HCT116 (cell line): ENCODE measurements around the gene RS1. TPM values are rescaled to one million over a fixed set of nuclear protein-coding genes. Genes with fewer than 3 reads are reported as not detected.

ENCODE experiments used
- ATAC-seq: fragments of 200-7000 bp; cut with Tn5 transposase; 2 replicates; pipeline ENCODE4 v1.9.1; 2020; ENCODE audit warnings: mild to moderate bottlenecking, moderate library complexity
- Bru-seq: library from RNA; stranded (reverse); fragments of 400-500 nt; gene quantifications from one replicate; lab custom pipeline; 2021; lab: Mats Ljungman, UMichigan
- BruChase-seq, 2 experiments: library from RNA; stranded (reverse); fragments of 400-500 nt; gene quantifications; one replicate each; lab custom pipeline; 2021; lab: Mats Ljungman, UMichigan
- BruUV-seq: library from RNA; stranded (reverse); fragments of 400-500 nt; replicated peaks from 2 replicates; lab custom pipeline; 2021; lab: Mats Ljungman, UMichigan
- CTCF ChIA-PET: fragments of 300-600 bp; sonication (Branson Sonifier 250); formaldehyde crosslinking; loops from one replicate; lab custom pipeline; 2021; ENCODE audit warnings: antibody characterized with exemption; lab: Charles Lee
- POLR2A ChIA-PET: fragments of 300-600, 350-600 bp; sonication (Branson Sonifier 250); formaldehyde crosslinking; loops from one replicate; lab custom pipeline; 2021; ENCODE audit warnings: antibody characterized with exemption; lab: Charles Lee
- RAD21 ChIA-PET, 2 experiments: fragments of 300-600 bp; sonication (Branson Sonifier 250); formaldehyde crosslinking; loops; one replicate each; lab custom pipeline; 2023; ENCODE audit warnings: low total read pairs in 2 of 2; ENCODE audit not compliant: uncharacterized antibody in 2 of 2, unreplicated experiment in 2 of 2, low non-redundant PET in 1 of 2; lab: Charles Lee
- DNase-seq: peaks from one replicate; pipeline ENCODE4 v3.0.0-alpha.2; 2010; ENCODE audit warnings: low read depth, low spot score
- H2AFZ ChIP-seq: fragments of 200-600 bp; shearing (Covaris generic), sonication (generic); 2 replicates; pipeline ENCODE4 v1.6.1; 2017; ENCODE audit warnings: low read depth, mixed run types, mixed read lengths, antibody characterized with exemption, low read length; ENCODE audit not compliant: poor library complexity, severe bottlenecking
- H3K27ac ChIP-seq: 2 replicates; pipeline ENCODE4 v1.5.1; 2012; ENCODE audit warnings: low read depth, low read length
- H3K27me3 ChIP-seq: fragments of 200-600 bp; sonication (generic); 2 replicates; pipeline ENCODE4 v1.6.1; 2016; ENCODE audit warnings: mixed run types, low read length, mixed read lengths; ENCODE audit not compliant: insufficient read depth
- H3K36me3 ChIP-seq, 2 experiments: fragments of 200-500 bp in 1 of 2; fragments of 200-600 bp in 1 of 2; sonication (Bioruptor generic) in 1 of 2; sonication (generic) in 1 of 2; 2 replicates each; pipeline versions ENCODE4 v1.5.1 to v1.6.1; 2014 to 2016; ENCODE audit warnings: low read length in 2 of 2, inconsistent platforms in 1 of 2, mixed read lengths in 1 of 2, mixed run types in 1 of 2; ENCODE audit not compliant: insufficient read depth in 2 of 2, control insufficient read depth in 1 of 2
- H3K4me1 ChIP-seq, 2 experiments: fragments of 200-600 bp in 1 of 2; sonication (generic) in 1 of 2; 2 replicates each; pipeline versions ENCODE4 v1.5.1 to v1.6.1; 2012 to 2017; ENCODE audit warnings: low read length in 2 of 2, inconsistent platforms in 1 of 2, mild to moderate bottlenecking in 1 of 2, mixed read lengths in 1 of 2, mixed run types in 1 of 2, moderate library complexity in 1 of 2; ENCODE audit not compliant: insufficient read depth in 2 of 2, control insufficient read depth in 1 of 2
- H3K4me2 ChIP-seq: fragments of 200-600 bp; sonication (generic); 2 replicates; pipeline ENCODE4 v1.6.1; 2017; ENCODE audit warnings: mixed run types, low read length, mixed read lengths
- H3K4me3 ChIP-seq, 2 experiments: fragments of 200-600 bp in 1 of 2; sonication (generic) in 1 of 2; replicated peaks in 1 of 2; 2 replicates each; pipeline ENCODE4 v1.5.1; 2011 to 2016; ENCODE audit warnings: low read length in 2 of 2, control low read depth in 1 of 2, low read depth in 1 of 2, mild to moderate bottlenecking in 1 of 2, mixed read lengths in 1 of 2, mixed run types in 1 of 2
- H3K79me2 ChIP-seq: fragments of 200-600 bp; sonication (generic); 2 replicates; pipeline ENCODE4 v1.6.1; 2017; ENCODE audit warnings: mild to moderate bottlenecking, mixed run types, low read length, moderate library complexity, mixed read lengths; ENCODE audit not compliant: insufficient read depth
- H3K9ac ChIP-seq: fragments of 200-600 bp; sonication (generic); 2 replicates; pipeline ENCODE4 v1.6.1; 2016; ENCODE audit warnings: low read length, mixed read lengths
- H3K9me2 ChIP-seq: fragments of 200-600 bp; sonication (generic), shearing (Covaris generic); 2 replicates; pipeline ENCODE4 v1.6.1; 2017; ENCODE audit warnings: mixed run types, mild to moderate bottlenecking, moderate library complexity; ENCODE audit not compliant: insufficient read depth
- H3K9me3 ChIP-seq, 2 experiments: fragments of 200-500 bp in 1 of 2; fragments of 200-600 bp in 1 of 2; sonication (Bioruptor generic) in 1 of 2; sonication (generic) in 1 of 2; 2 replicates each; pipeline ENCODE4 v1.6.1; 2014 to 2017; ENCODE audit warnings: low read length in 2 of 2, mixed read lengths in 2 of 2, inconsistent platforms in 1 of 2, low read depth in 1 of 2, mild to moderate bottlenecking in 1 of 2, mixed run types in 1 of 2, moderate library complexity in 1 of 2; ENCODE audit not compliant: control insufficient read depth in 1 of 2, insufficient read depth in 1 of 2
- H4K20me1 ChIP-seq: fragments of 200-600 bp; sonication (generic), shearing (Covaris generic); 2 replicates; pipeline ENCODE4 v1.6.1; 2017; ENCODE audit warnings: mixed run types, mild to moderate bottlenecking, moderate library complexity; ENCODE audit not compliant: insufficient read depth
- ATF3 ChIP-seq: IDR thresholded peaks from 2 replicates; pipeline ENCODE4 v1.6.1; 2012
- CTCF ChIP-seq, 3 experiments: fragments of 200-600 bp in 1 of 3; sonication (generic) in 1 of 3; IDR thresholded peaks in 2 of 3; conservative IDR thresholded peaks in 1 of 3; 2 replicates each; pipeline ENCODE4 v1.5.1; 2012 to 2017; ENCODE audit warnings: low read depth in 2 of 3, low read length in 2 of 3, antibody characterized with exemption in 1 of 3, borderline replicate concordance in 1 of 3, control low read depth in 1 of 3, mild to moderate bottlenecking in 1 of 3, mixed read lengths in 1 of 3, mixed run types in 1 of 3, moderate library complexity in 1 of 3; ENCODE audit not compliant: insufficient read depth in 1 of 3
- EGR1 ChIP-seq: IDR thresholded peaks from 2 replicates; pipeline ENCODE4 v1.6.1; 2012; ENCODE audit warnings: low read depth
- ELF1 ChIP-seq: IDR thresholded peaks from 2 replicates; pipeline ENCODE4 v1.6.1; 2012; ENCODE audit warnings: low read depth, borderline replicate concordance
- FOSL1 ChIP-seq: IDR thresholded peaks from 2 replicates; pipeline ENCODE4 v1.6.1; 2012; ENCODE audit warnings: low read depth
- JUND ChIP-seq: IDR thresholded peaks from 2 replicates; pipeline ENCODE4 v1.6.1; 2012
- MAX ChIP-seq: IDR thresholded peaks from 2 replicates; pipeline ENCODE4 v1.6.1; 2012
- POLR2A ChIP-seq: IDR thresholded peaks from 2 replicates; pipeline ENCODE4 v1.7.0; 2011; ENCODE audit warnings: borderline replicate concordance; ENCODE audit not compliant: insufficient read depth, insufficient read length; ENCODE audit errors: extremely low read depth
- POLR2AphosphoS5 ChIP-seq: IDR thresholded peaks from 2 replicates; pipeline ENCODE4 v1.6.1; 2011; ENCODE audit warnings: mild to moderate bottlenecking, low read depth, low read length, moderate library complexity
- REST ChIP-seq: IDR thresholded peaks from 2 replicates; pipeline ENCODE4 v1.6.1; 2012; ENCODE audit warnings: low read depth
- SRF ChIP-seq: IDR thresholded peaks from 2 replicates; pipeline ENCODE4 v1.6.1; 2012; ENCODE audit warnings: low read depth
- TCF7L2 ChIP-seq: IDR thresholded peaks from 2 replicates; pipeline ENCODE4 v1.7.0; 2011; ENCODE audit warnings: borderline replicate concordance, inconsistent platforms; ENCODE audit not compliant: insufficient read depth, insufficient read length; ENCODE audit errors: extremely low read depth
- YY1 ChIP-seq: IDR thresholded peaks from 2 replicates; pipeline ENCODE4 v1.6.1; 2011; ENCODE audit warnings: low read length, low read depth, moderate library complexity, mild to moderate bottlenecking; ENCODE audit not compliant: insufficient replicate concordance; ENCODE audit errors: extremely low read depth
- ZBTB33 ChIP-seq: IDR thresholded peaks from 2 replicates; pipeline ENCODE4 v1.6.1; 2011; ENCODE audit warnings: mild to moderate bottlenecking, low read length, moderate library complexity; ENCODE audit not compliant: insufficient replicate concordance; ENCODE audit errors: extremely low read depth
- ZFX ChIP-seq: fragments of 450-650 bp; IDR thresholded peaks from 2 replicates; pipeline ENCODE4 v1.6.1; 2017
- ZNF274 ChIP-seq: fragments of 200-500 bp; sonication (Bioruptor generic); IDR thresholded peaks from 2 replicates; pipeline ENCODE4 v1.6.1; 2014; ENCODE audit warnings: mild to moderate bottlenecking, low read depth, low read length, inconsistent platforms
- intact Hi-C: fragments of 100-400 bp; cut with micrococcal nuclease; formaldehyde crosslinking; loops from 2 replicates; pipeline ENCODE4 v1.10.0; 2022
- long read RNA-seq: library from polyadenylated mRNA; unstranded; transcript quantifications from one replicate; pipeline ENCODE4 v2.0.0, GENCODE V29; 2021; ENCODE audit not compliant: unreplicated experiment
- polyA plus RNA-seq: library from polyadenylated mRNA; unstranded; fragments of >200 nt; gene quantifications from 2 replicates; pipeline ENCODE4 v1.2.1, GENCODE V29; 2012; ENCODE audit warnings: missing spikeins
- total RNA-seq: library from RNA; stranded (reverse); gene quantifications from one replicate; pipeline ENCODE4 v1.2.1, GENCODE V29; 2021; ENCODE audit not compliant: unreplicated experiment

The RS1 gene
- total RNA-seq (not detected), Bru-seq, nascent RNA (not detected), BruChase-seq, experiment 1, labeled RNA remaining after a 6-hour chase (not detected), BruChase-seq, experiment 2, labeled RNA remaining after a 2-hour chase (not detected)
- not detected in 2 replicates for polyA plus RNA-seq
- long read RNA-seq, result 0 reads

- Histone ChIP-seq H3K4me1 (peaks cover 0 to 6% of the 10 kb centered on the region in 2 experiments; a peak in 1 of 4 replicates), H3K27me3 (no peaks in the 10 kb centered on the region), H3K9me2 (no peaks in the 10 kb centered on the region), H4K20me1 (no peaks in the 10 kb centered on the region), H3K9ac (no peak within 1 kb of the TSS), H2AFZ (no peak within 1 kb of the TSS), H3K36me3 (no peaks in the 10 kb centered on the region), H3K9me3 (no peaks in the 10 kb centered on the region), H3K4me2 (no peak within 1 kb of the TSS), H3K27ac (no peak within 1 kb of the TSS), H3K4me3 (no peak within 1 kb of the TSS), H3K79me2 (no peaks in the 10 kb centered on the region)
- CTCF ChIA-PET, result no interaction called here
- intact Hi-C loops, result loop anchor here (10.0 kb wide), 1 partner anchor 247 kb away; the partner anchor contains the start of gene CDKL5
- POLR2A ChIA-PET, result no interaction called here
- TF ChIP-seq ELF1, result no peak
- no peak for TF ChIP-seq MAX
- TF ChIP-seq ZFX, result no peak
- no peak for TF ChIP-seq POLR2AphosphoS5
- no peak for TF ChIP-seq ZBTB33
- TF ChIP-seq ATF3, result no peak
- TF ChIP-seq SRF, result no peak
- TF ChIP-seq EGR1, result no peak
- no peak for TF ChIP-seq FOSL1
- TF ChIP-seq TCF7L2, result no peak
- TF ChIP-seq REST, result no peak
- TF ChIP-seq ZNF274, result no peak
- no peak for TF ChIP-seq CTCF (IDR thresholded peaks at IDR 0.05 in 2 of 3, conservative IDR thresholded peaks at IDR 0.05 in 1 of 3; ENCODE audit: borderline replicate concordance in 1 of 3, insufficient read depth in 1 of 3, low read depth in 2 of 3, low read length in 2 of 3)
- no peak for TF ChIP-seq JUND
- no peak for TF ChIP-seq POLR2A
- TF ChIP-seq YY1, result no peak
- DNase-seq, result no peak
- BruUV-seq, result no TSS peak
- RAD21 ChIA-PET, result no interaction called here
- no peak for ATAC-seq
Observed at GRCh38 chrX:18672008-18672407, at the start of gene RS1. Gene RS1 (minus strand): TSS chrX:18672108. CDS start chrX:18672068, 40 bp downstream.
